Testis (tissue), 3 donors: ENCODE data around the gene MPL. TPM values are rescaled to one million over a fixed set of nuclear protein-coding genes. Genes with fewer than 3 reads are reported as not detected.

Source experiments
- DNase-seq: peaks from one replicate; pipeline ENCODE4 v3.0.0-alpha.2; 2019
- H3K27ac ChIP-seq, 2 donors: fragments of 200-600 bp; sonication (generic); one replicate each; pipeline ENCODE4 v1.5.1; 2019
- H3K27me3 ChIP-seq: fragments of 200-600 bp; sonication (generic); one replicate; pipeline ENCODE4 v1.5.1; 2019
- H3K36me3 ChIP-seq: fragments of 200-600 bp; sonication (generic); one replicate; pipeline ENCODE4 v1.5.1; 2017; ENCODE audit warnings: low read depth; ENCODE audit errors: missing control alignments
- H3K4me1 ChIP-seq: fragments of 200-600 bp; sonication (generic); one replicate; pipeline ENCODE4 v1.5.1; 2019
- H3K4me3 ChIP-seq, 2 donors: fragments of 200-600 bp; sonication (generic); one replicate each; pipeline ENCODE4 v1.5.1; 2017 to 2019
- H3K9me3 ChIP-seq: fragments of 200-600 bp; sonication (generic); one replicate; pipeline ENCODE4 v1.5.1; 2017
- CTCF ChIP-seq, 3 experiments: fragments of 450-650 bp in 2 of 3; fragments of 200-600 bp in 1 of 3; sonication (generic) in 1 of 3; IDR thresholded peaks; one replicate each; pipeline ENCODE4 v1.5.1; 2016 to 2019; ENCODE audit warnings: antibody characterized with exemption in 3 of 3, mild to moderate bottlenecking in 2 of 3, moderate library complexity in 1 of 3
- POLR2A ChIP-seq: fragments of 450-650 bp; IDR thresholded peaks from one replicate; pipeline ENCODE4 v1.6.1; 2017; ENCODE audit warnings: antibody characterized with exemption, mild to moderate bottlenecking, moderate library complexity
- WGBS, 2 donors: methylation state at CpG; one replicate each; pipeline ENCODE4 v1.1.5; 2018; 5-methylcytosine and 5-hydroxymethylcytosine counted together
- intact Hi-C: fragments of 100-400 bp; cut with DNase I; formaldehyde crosslinking; loops from one replicate; pipeline ENCODE4 v1.15.1; 2023; ENCODE audit warnings: low total_unique reads
- polyA plus RNA-seq: library from polyadenylated mRNA; stranded (reverse); fragments of 350-450 nt; fragmentation: Illumina TruSeq; extraction: RNeasy Lipid Tissue Mini Kit (QIAGEN cat#74804); gene quantifications from one replicate; pipeline ENCODE4 v1.2.3, GENCODE V29; 2014; ENCODE audit warnings: low read depth, low replicate concordance; ENCODE audit not compliant: insufficient read depth
- total RNA-seq, 2 donors: library from RNA; depleted of rRNA; stranded (reverse); fragments of >200 nt; gene quantifications; one replicate each; pipeline ENCODE4 v1.2.3, GENCODE V29; 2016

Gene MPL
- total and polyA plus RNA-seq, 3 donors from 2014 or later, result 0.32 to 0.56 (median 0.47) TPM

- Histone ChIP-seq H3K9me3 (no peaks in the 10 kb centered on the region), H3K27ac (no peak overlapping the region), H3K27me3 (no peaks in the 10 kb centered on the region), H3K4me1 (peaks cover 5% of the 10 kb centered on the region), H3K36me3 (no peaks in the 10 kb centered on the region), H3K4me3 (no peak overlapping the region)
- 85 to 95% methylated on average over 18 to 20 of the region's 20 CpGs for WGBS, 2 donors
- TF ChIP-seq CTCF (IDR thresholded peaks at IDR 0.05) (no peak), POLR2A (no peak)
- intact Hi-C loops, result no loop called here
- DNase-seq, result no peak
Measured at GRCh38 chr1:43308635-43309404, 28.8 kb upstream of the MPL start.

- Histone ChIP-seq H3K27ac (no peak overlapping the region), H3K36me3 (no peaks in the 10 kb centered on the region), H3K4me1 (peaks cover under 1% of the 10 kb centered on the region), H3K27me3 (no peaks in the 10 kb centered on the region), H3K4me3 (no peak overlapping the region), H3K9me3 (no peaks in the 10 kb centered on the region)
- intact Hi-C loops, result no loop called here
- no peak for DNase-seq
- TF ChIP-seq POLR2A (no peak), CTCF (IDR thresholded peaks at IDR 0.05) (no peak)
- 88 to 95% methylated on average over 4 to 13 of the region's 13 CpGs for WGBS, 2 donors
Measured at GRCh38 chr1:43309405-43310025, 28.1 kb upstream of the MPL start.

GRCh38 chr1:43311521-43311920, 26.1 kb upstream of the MPL start:
- no peak for DNase-seq
- no peak for TF ChIP-seq CTCF (IDR thresholded peaks at IDR 0.05)
- TF ChIP-seq POLR2A, result no peak
- Histone ChIP-seq H3K36me3 (no peaks in the 10 kb centered on the region), H3K4me1 (no peaks in the 10 kb centered on the region), H3K9me3 (no peaks in the 10 kb centered on the region), H3K4me3 (no peak overlapping the region), H3K27me3 (no peaks in the 10 kb centered on the region), H3K27ac (no peak overlapping the region)
- 90 to 97% methylated on average over 9 of the region's 9 CpGs for WGBS, 2 donors
- intact Hi-C loops, result no loop called here

- intact Hi-C loops, result no loop called here
- 85 to 92% methylated on average over 10 to 19 of the region's 19 CpGs for WGBS, 2 donors
- no peaks in the 10 kb centered on the region for H3K4me1 ChIP-seq
- H3K27me3 ChIP-seq, result no peaks in the 10 kb centered on the region
- H3K36me3 ChIP-seq, result no peaks in the 10 kb centered on the region
- no peaks in the 10 kb centered on the region for H3K9me3 ChIP-seq
- H3K27ac ChIP-seq, result no peak overlapping the region
- H3K4me3 ChIP-seq, result no peak overlapping the region
- no peak for DNase-seq
- TF ChIP-seq POLR2A, result no peak
- TF ChIP-seq CTCF (IDR thresholded peaks at IDR 0.05), result no peak
Measured at GRCh38 chr1:43312212-43312623, 25.4 kb upstream of the MPL start.
